WERI-Rb-1 (cell line): ENCODE data around the gene TESK2.

Source experiments
- DNase-seq: peaks from one replicate; pipeline ENCODE4 v3.0.0-alpha.2; 2020
- H3K27ac ChIP-seq: fragments of 250-450 bp; sonication (Bioruptor Pico); 2 replicates; pipeline ENCODE4 v1.5.1; 2020; ENCODE audit warnings: mild to moderate bottlenecking, moderate library complexity
- H3K27me3 ChIP-seq: fragments of 250-450 bp; sonication (Bioruptor Pico); 2 replicates; pipeline ENCODE4 v1.5.1; 2021; ENCODE audit warnings: mild to moderate bottlenecking, low read depth, moderate library complexity; ENCODE audit not compliant: insufficient read depth, severe bottlenecking
- H3K36me3 ChIP-seq: fragments of 250-450 bp; sonication (Bioruptor Pico); 2 replicates; pipeline ENCODE4 v1.5.1; 2020; ENCODE audit warnings: mild to moderate bottlenecking, moderate library complexity
- H3K4me3 ChIP-seq: 2 replicates; pipeline ENCODE4 v1.5.1; 2011; ENCODE audit warnings: low read depth, mild to moderate bottlenecking, control low read depth, low read length
- H3K9me3 ChIP-seq: fragments of 250-450 bp; sonication (Bioruptor Pico); 2 replicates; pipeline ENCODE4 v1.5.1; 2021; ENCODE audit warnings: mild to moderate bottlenecking, moderate library complexity; ENCODE audit not compliant: severe bottlenecking
- TF ChIP-seq, protein P1 (sequence below): IDR thresholded peaks from 2 replicates; pipeline ENCODE4 v1.5.1; 2011; ENCODE audit warnings: low read depth, mild to moderate bottlenecking, control low read depth, inconsistent platforms, low read length

Gene TESK2

GRCh38 chr1:45430490-45430889 lies 60.5 kb downstream of the TESK2 start:
- H3K27me3 ChIP-seq: no peaks in the 10 kb centered on the region
- DNase-seq: no peak
- no peak overlapping the region for H3K27ac ChIP-seq
- no peak overlapping the region for H3K4me3 ChIP-seq
- no peaks in the 10 kb centered on the region for H3K9me3 ChIP-seq
- no peaks in the 10 kb centered on the region for H3K36me3 ChIP-seq
- TF ChIP-seq, protein P1, sequence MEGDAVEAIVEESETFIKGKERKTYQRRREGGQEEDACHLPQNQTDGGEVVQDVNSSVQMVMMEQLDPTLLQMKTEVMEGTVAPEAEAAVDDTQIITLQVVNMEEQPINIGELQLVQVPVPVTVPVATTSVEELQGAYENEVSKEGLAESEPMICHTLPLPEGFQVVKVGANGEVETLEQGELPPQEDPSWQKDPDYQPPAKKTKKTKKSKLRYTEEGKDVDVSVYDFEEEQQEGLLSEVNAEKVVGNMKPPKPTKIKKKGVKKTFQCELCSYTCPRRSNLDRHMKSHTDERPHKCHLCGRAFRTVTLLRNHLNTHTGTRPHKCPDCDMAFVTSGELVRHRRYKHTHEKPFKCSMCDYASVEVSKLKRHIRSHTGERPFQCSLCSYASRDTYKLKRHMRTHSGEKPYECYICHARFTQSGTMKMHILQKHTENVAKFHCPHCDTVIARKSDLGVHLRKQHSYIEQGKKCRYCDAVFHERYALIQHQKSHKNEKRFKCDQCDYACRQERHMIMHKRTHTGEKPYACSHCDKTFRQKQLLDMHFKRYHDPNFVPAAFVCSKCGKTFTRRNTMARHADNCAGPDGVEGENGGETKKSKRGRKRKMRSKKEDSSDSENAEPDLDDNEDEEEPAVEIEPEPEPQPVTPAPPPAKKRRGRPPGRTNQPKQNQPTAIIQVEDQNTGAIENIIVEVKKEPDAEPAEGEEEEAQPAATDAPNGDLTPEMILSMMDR: no peak

DNA sequence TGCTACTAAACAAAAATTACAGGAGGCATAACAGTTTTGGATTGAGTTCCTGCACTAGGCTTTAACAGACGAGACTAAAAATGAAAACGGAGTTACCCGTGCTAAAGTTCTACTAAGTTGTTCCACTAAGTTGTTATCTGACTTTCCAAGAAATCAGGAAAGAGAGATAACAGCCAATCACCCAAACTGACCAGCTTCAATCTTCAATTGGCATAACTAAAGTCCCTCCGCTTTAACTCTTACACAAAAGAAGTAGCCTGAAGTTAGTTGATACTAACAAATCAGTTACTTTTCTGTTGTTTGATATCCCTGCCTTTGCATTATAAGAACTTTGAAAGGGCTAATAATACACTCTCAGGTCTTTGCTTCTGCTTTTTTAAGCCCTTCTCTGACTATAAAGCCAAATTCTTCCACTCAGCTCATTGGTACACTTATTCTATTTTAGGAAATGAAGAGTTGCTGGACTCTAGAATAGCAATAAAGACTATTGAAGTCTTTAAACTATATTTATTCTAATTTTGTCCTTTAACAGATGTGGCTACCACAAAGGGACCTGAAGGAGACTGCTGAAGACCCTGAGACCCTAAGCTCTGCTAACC lies 61.3 kb downstream of the TESK2 start:
- TF ChIP-seq, protein P1: no peak
- H3K9me3 ChIP-seq: no peaks in the 10 kb centered on the region
- no peak overlapping the region for H3K27ac ChIP-seq
- H3K27me3 ChIP-seq: no peaks in the 10 kb centered on the region
- DNase-seq: no peak
- no peaks in the 10 kb centered on the region for H3K36me3 ChIP-seq
- H3K4me3 ChIP-seq: no peak overlapping the region

GRCh38 chr1:45423906-45424678 lies 66.9 kb downstream of the TESK2 start:
- DNase-seq: no peak
- Histone ChIP-seq H3K27me3 (no peaks in the 10 kb centered on the region), H3K4me3 (no peak overlapping the region), H3K9me3 (no peaks in the 10 kb centered on the region), H3K36me3 (no peaks in the 10 kb centered on the region), H3K27ac (no peak overlapping the region)
- TF ChIP-seq, protein P1: no peak

GRCh38 chr1:45421935-45422334 lies 69.0 kb downstream of the TESK2 start:
- Histone ChIP-seq H3K27me3 (no peaks in the 10 kb centered on the region), H3K9me3 (no peaks in the 10 kb centered on the region), H3K27ac (no peak overlapping the region), H3K4me3 (no peak overlapping the region), H3K36me3 (no peaks in the 10 kb centered on the region)
- TF ChIP-seq, protein P1: no peak
- DNase-seq: no peak

- no peak overlapping the region for H3K27ac ChIP-seq
- DNase-seq: no peak
- TF ChIP-seq, protein P1: no peak
- H3K4me3 ChIP-seq: no peak overlapping the region
- no peaks in the 10 kb centered on the region for H3K36me3 ChIP-seq
- H3K27me3 ChIP-seq: no peaks in the 10 kb centered on the region
- no peaks in the 10 kb centered on the region for H3K9me3 ChIP-seq
Measured at GRCh38 chr1:45414746-45415145, 76.2 kb downstream of the TESK2 start.
